Measurements from ENCODE around the gene HDAC4.

HDAC4 gene

GRCh38 chr2:239436669-239437335 is 36.0 kb upstream of the HDAC4 start:
- Histone ChIP-seq H3K9me2 (replicated peaks; ENCODE audit: low read depth, low read length) (no peaks in the 10 kb centered on the region), H3K9ac (ENCODE audit: low read depth, low read length, poor library complexity, severe bottlenecking) (no peak overlapping the region), H3K36me3 (ENCODE audit: insufficient read depth, low read length) (no peaks in the 10 kb centered on the region), H3K4me2 (ENCODE audit: low read depth, low read length, poor library complexity, severe bottlenecking) (no peak overlapping the region), H3K27me3 (ENCODE audit: insufficient read depth, low read length, poor library complexity, severe bottlenecking) (peaks cover 16% of the 10 kb centered on the region), H3K79me2 (ENCODE audit: insufficient read depth, low read length) (no peaks in the 10 kb centered on the region), H3K9me3 (ENCODE audit: insufficient read depth, low read depth, low read length) (peaks cover 9% of the 10 kb centered on the region; the same call in 1 of the 2 replicates), H3K4me3 (ENCODE audit: low read length, poor library complexity, severe bottlenecking) (no peak overlapping the region), H4K20me1 (ENCODE audit: insufficient read depth, low read length, poor library complexity, severe bottlenecking) (no peaks in the 10 kb centered on the region), H3F3A (ENCODE audit: low read depth) (no peaks in the 10 kb centered on the region), H2AFZ (ENCODE audit: low read length) (no peak overlapping the region), H3K4me1 (ENCODE audit: insufficient read depth, low read length, poor library complexity, severe bottlenecking) (peaks cover 15% of the 10 kb centered on the region)
- no peak for TF ChIP-seq CTCF (conservative IDR thresholded peaks at IDR 0.05; ENCODE audit: low read length)
- TF ChIP-seq EZH2phosphoT487 (IDR thresholded peaks at IDR 0.05; ENCODE audit: borderline replicate concordance), result no peak

DNA sequence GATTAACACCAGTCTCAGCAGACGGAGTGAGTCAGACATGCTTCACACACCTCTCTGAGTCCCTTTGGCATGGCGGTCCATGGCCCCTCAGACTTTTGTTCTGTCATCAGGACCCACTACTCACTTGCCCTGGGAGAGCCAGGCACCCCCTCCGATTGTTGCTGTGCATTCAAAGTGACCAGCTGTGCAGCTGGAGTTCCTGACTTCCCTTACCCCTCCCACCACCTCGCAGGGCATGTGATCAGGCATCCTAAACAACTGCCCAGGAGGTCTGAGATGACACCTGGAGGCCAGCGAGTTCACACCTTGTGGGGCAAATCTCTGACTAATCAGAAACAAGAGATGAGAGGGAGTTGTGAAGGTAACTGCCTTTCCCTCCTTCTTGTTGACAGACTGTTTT is 35.3 kb upstream of the HDAC4 start:
- no peaks in the 10 kb centered on the region for H3K79me2 ChIP-seq (ENCODE audit: insufficient read depth, low read length)
- peaks cover 9% of the 10 kb centered on the region; the same call in 1 of the 2 replicates for H3K9me3 ChIP-seq (ENCODE audit: insufficient read depth, low read depth, low read length)
- no peaks in the 10 kb centered on the region for H3F3A ChIP-seq (ENCODE audit: low read depth)
- no peak overlapping the region for H3K4me2 ChIP-seq (ENCODE audit: low read depth, low read length, poor library complexity, severe bottlenecking)
- H3K27me3 ChIP-seq (ENCODE audit: insufficient read depth, low read length, poor library complexity, severe bottlenecking), result peaks cover 16% of the 10 kb centered on the region
- H3K36me3 ChIP-seq (ENCODE audit: insufficient read depth, low read length), result no peaks in the 10 kb centered on the region
- peaks cover 8% of the 10 kb centered on the region for H3K4me1 ChIP-seq (ENCODE audit: insufficient read depth, low read length, poor library complexity, severe bottlenecking)
- no peak overlapping the region for H3K9ac ChIP-seq (ENCODE audit: low read depth, low read length, poor library complexity, severe bottlenecking)
- no peaks in the 10 kb centered on the region for H4K20me1 ChIP-seq (ENCODE audit: insufficient read depth, low read length, poor library complexity, severe bottlenecking)
- TF ChIP-seq CTCF (conservative IDR thresholded peaks at IDR 0.05; ENCODE audit: low read length), result no peak
- no peak for TF ChIP-seq EZH2phosphoT487 (IDR thresholded peaks at IDR 0.05; ENCODE audit: borderline replicate concordance)
- no peak overlapping the region for H3K4me3 ChIP-seq (ENCODE audit: low read length, poor library complexity, severe bottlenecking)
- no peaks in the 10 kb centered on the region for H3K9me2 ChIP-seq (replicated peaks; ENCODE audit: low read depth, low read length)
- no peak overlapping the region for H2AFZ ChIP-seq (ENCODE audit: low read length)

DNA sequence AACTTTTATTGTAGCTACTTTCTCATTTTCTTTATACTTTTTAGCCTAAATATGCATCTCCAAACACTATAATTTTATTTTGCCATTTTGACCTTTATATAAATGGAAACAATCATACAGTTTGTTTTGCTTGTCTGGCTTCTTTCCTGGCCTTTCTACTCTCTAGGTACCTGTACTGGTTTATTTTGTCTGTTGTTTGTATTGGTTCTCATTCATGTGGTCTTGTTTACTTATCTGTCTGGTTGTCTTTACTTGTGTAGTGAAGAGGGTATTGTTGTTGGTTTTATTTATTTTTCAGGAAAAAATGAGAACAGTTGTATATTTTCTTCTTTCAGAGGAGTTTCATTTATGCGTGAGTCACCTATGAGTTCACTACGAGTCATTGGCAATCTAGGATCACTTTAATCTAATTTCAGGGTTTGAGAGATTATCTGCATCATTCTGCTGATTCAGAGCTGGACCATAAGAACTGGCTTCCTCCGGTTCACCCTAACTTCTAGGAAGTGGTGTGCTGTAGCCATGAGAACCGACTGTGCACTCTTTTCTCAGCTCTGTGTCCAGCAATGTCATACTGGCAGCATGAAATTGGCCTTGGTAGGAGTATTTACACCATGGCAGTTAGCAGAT is 33.1 kb upstream of the HDAC4 start:
- H3K79me2 ChIP-seq (ENCODE audit: insufficient read depth, low read length), result no peaks in the 10 kb centered on the region
- no peaks in the 10 kb centered on the region for H3K4me1 ChIP-seq (ENCODE audit: insufficient read depth, low read length, poor library complexity, severe bottlenecking)
- no peak for TF ChIP-seq CTCF (conservative IDR thresholded peaks at IDR 0.05; ENCODE audit: low read length)
- TF ChIP-seq EZH2phosphoT487 (IDR thresholded peaks at IDR 0.05; ENCODE audit: borderline replicate concordance), result no peak
- no peaks in the 10 kb centered on the region for H3F3A ChIP-seq (ENCODE audit: low read depth)
- H2AFZ ChIP-seq (ENCODE audit: low read length), result no peak overlapping the region
- H3K4me3 ChIP-seq (ENCODE audit: low read length, poor library complexity, severe bottlenecking), result no peak overlapping the region
- no peak overlapping the region for H3K9ac ChIP-seq (ENCODE audit: low read depth, low read length, poor library complexity, severe bottlenecking)
- no peak overlapping the region for H3K4me2 ChIP-seq (ENCODE audit: low read depth, low read length, poor library complexity, severe bottlenecking)
- H4K20me1 ChIP-seq (ENCODE audit: insufficient read depth, low read length, poor library complexity, severe bottlenecking), result no peaks in the 10 kb centered on the region
- H3K27me3 ChIP-seq (ENCODE audit: insufficient read depth, low read length, poor library complexity, severe bottlenecking), result no peaks in the 10 kb centered on the region
- H3K9me3 ChIP-seq (ENCODE audit: insufficient read depth, low read depth, low read length), result peaks cover 9% of the 10 kb centered on the region; the same call in 1 of the 2 replicates
- no peaks in the 10 kb centered on the region for H3K9me2 ChIP-seq (replicated peaks; ENCODE audit: low read depth, low read length)
- no peaks in the 10 kb centered on the region for H3K36me3 ChIP-seq (ENCODE audit: insufficient read depth, low read length)

All from Loucy (cell line).